ENCODE results near the gene ESAM. TPM values are rescaled to one million over a fixed set of nuclear protein-coding genes. Genes with fewer than 3 reads are reported as not detected.

The ESAM gene
- total RNA-seq, 1 experiment from 2014 or later: 0.92 TPM

DNA sequence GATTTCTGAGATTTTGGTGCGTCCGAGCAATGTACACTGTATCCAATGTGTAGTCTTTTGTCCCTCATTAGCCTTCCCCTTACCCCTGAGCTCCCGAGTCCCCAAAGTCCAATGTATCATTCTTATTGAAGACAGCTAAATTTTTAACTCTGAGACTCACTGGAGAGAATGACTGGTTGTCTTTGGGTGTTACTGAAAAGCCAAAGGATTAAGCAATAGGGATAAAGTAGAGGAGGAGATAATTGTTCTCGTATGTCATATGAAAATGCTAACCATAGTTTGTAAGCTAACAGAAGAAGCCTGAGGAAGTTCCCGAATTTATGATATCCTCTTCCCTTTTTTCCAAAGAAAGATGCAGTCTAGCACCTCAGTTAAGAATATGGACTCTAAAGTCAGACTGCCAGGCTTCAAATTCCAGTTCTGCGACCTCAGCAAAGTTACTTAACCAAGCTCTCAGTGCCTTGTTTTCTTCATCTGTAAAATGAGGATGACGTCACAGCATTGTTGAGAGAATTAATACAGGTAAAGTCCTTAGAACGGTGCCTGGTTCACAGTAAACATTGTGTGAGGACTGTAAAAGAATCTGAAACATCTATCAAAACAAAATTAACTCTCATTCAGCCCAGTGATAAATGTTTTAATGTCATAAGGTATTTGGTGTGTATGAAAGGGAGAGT lies 39.7 kb upstream of the ESAM start:
- H2BK15ac ChIP-seq (ENCODE audit: low read depth, low read length): no peak overlapping the region
- H2AK5ac ChIP-seq (ENCODE audit: insufficient read length, low read length): no peak overlapping the region
- H2BK20ac ChIP-seq (ENCODE audit: low read depth, low read length, poor library complexity, severe bottlenecking): no peak overlapping the region
- no peak overlapping the region for H4K8ac ChIP-seq (replicated peaks; ENCODE audit: insufficient read length, low read depth, low read length)
- H2AFZ ChIP-seq (ENCODE audit: low read length): no peak overlapping the region
- H3K18ac ChIP-seq (ENCODE audit: insufficient read length, low read depth, low read length): no peak overlapping the region
- H3K79me1 ChIP-seq (ENCODE audit: insufficient read depth, low read depth, low read length, poor library complexity, severe bottlenecking): no peaks in the 10 kb centered on the region
- no peaks in the 10 kb centered on the region for H3K27me3 ChIP-seq (ENCODE audit: insufficient read depth, low read length)
- no peak overlapping the region for H3K27ac ChIP-seq (ENCODE audit: insufficient read length, low read depth, low read length)
- no peak overlapping the region for H3K4me2 ChIP-seq (ENCODE audit: insufficient read depth, insufficient read length, low read length)
- no peak overlapping the region for H3K23ac ChIP-seq (ENCODE audit: insufficient read length, low read depth, low read length)
- Mint-ChIP-seq H3K27me3 (ENCODE audit: low read depth) (peaks cover 1% of the 10 kb centered on the region; the same call in 1 of the 2 replicates), H3K4me1 (peaks cover 23 to 31% of the 10 kb centered on the region in 2 experiments), H3K4me3 (peak overlapping the region; percentile 33 to 49; a peak in 4 of 5 replicates), H3K27ac (no peak overlapping the region), H3K9me3 (peaks cover 0 to 8% of the 10 kb centered on the region in 2 experiments; a peak in 1 of 5 replicates), H3K36me3 (ENCODE audit: insufficient read depth in 1 of 3, low read depth in 3 of 3) (peaks cover 6 to 17% (median 6%) of the 10 kb centered on the region in 3 experiments; a peak in 6 of 7 replicates)
- peaks cover 2% of the 10 kb centered on the region; the same call in 1 of the 2 replicates for H3K4me1 ChIP-seq (ENCODE audit: insufficient read depth, low read length)
- TF ChIP-seq, protein P1, sequence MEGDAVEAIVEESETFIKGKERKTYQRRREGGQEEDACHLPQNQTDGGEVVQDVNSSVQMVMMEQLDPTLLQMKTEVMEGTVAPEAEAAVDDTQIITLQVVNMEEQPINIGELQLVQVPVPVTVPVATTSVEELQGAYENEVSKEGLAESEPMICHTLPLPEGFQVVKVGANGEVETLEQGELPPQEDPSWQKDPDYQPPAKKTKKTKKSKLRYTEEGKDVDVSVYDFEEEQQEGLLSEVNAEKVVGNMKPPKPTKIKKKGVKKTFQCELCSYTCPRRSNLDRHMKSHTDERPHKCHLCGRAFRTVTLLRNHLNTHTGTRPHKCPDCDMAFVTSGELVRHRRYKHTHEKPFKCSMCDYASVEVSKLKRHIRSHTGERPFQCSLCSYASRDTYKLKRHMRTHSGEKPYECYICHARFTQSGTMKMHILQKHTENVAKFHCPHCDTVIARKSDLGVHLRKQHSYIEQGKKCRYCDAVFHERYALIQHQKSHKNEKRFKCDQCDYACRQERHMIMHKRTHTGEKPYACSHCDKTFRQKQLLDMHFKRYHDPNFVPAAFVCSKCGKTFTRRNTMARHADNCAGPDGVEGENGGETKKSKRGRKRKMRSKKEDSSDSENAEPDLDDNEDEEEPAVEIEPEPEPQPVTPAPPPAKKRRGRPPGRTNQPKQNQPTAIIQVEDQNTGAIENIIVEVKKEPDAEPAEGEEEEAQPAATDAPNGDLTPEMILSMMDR (conservative IDR thresholded peaks at IDR 0.05): no peak
- H2BK120ac ChIP-seq (ENCODE audit: low read depth, low read length, poor library complexity, severe bottlenecking): no peak overlapping the region
- H4K91ac ChIP-seq (ENCODE audit: insufficient read length, low read depth, low read length): no peak overlapping the region
- peaks cover 5% of the 10 kb centered on the region for H3K23me2 ChIP-seq (ENCODE audit: insufficient read length, low read depth, low read length, poor library complexity, severe bottlenecking)
- H4K20me1 ChIP-seq (ENCODE audit: control insufficient read depth, insufficient read depth, insufficient read length): no peaks in the 10 kb centered on the region
- H3K56ac ChIP-seq (ENCODE audit: insufficient read length, low read depth, low read length): no peak overlapping the region
- H3K4ac ChIP-seq (ENCODE audit: low read depth, low read length): no peak overlapping the region
- no peak overlapping the region for H4K5ac ChIP-seq (ENCODE audit: insufficient read length, low read depth, low read length)
- no peak overlapping the region for H3T11ph ChIP-seq (ENCODE audit: low read length)
- no peak for DNase-seq
- H3K9me3 ChIP-seq (ENCODE audit: control insufficient read depth, low read depth, low read length): no peaks in the 10 kb centered on the region
- H3K9ac ChIP-seq (ENCODE audit: extremely low read depth, insufficient read length, low read length): no peak overlapping the region
- peaks cover 21% of the 10 kb centered on the region; the same call in 1 of the 2 replicates for H3K79me2 ChIP-seq (ENCODE audit: insufficient read depth, low read length)
- no CpG with 5 or more reads among the region's 8 CpGs for WGBS (ENCODE audit: extremely low coverage, insufficient read length, low lambda C conversion rate)
- H2BK12ac ChIP-seq (ENCODE audit: insufficient read length, low read depth, low read length): no peak overlapping the region
- H2BK5ac ChIP-seq (ENCODE audit: insufficient read length, low read length): no peak overlapping the region
- H3K14ac ChIP-seq (ENCODE audit: insufficient read depth, low read length): no peak overlapping the region

Measured in H9 (cell line).